ENCODE results near the gene SETD3. TPM values are rescaled to one million over a fixed set of nuclear protein-coding genes. Genes with fewer than 3 reads are reported as not detected.

The SETD3 gene
- total and polyA plus RNA-seq, 2 of the 8 experiments (the other 6 are each of a cell fraction or from before 2014, with no cell fraction given), result 24.0 to 64.0 TPM

GRCh38 chr14:99510556-99511139, 30.0 kb upstream of the SETD3 start:
- peaks cover 22 to 47% (median 27%) of the 10 kb centered on the region in 4 experiments for H3K36me3 ChIP-seq (ENCODE audit: control insufficient read depth in 2 of 4, insufficient read depth in 4 of 4, low read length in 3 of 4)
- CTCF ChIA-PET (ENCODE audit: partially characterized antibody), result interaction anchor here (0.5 to 1.0 kb wide), 4 partner anchors 14 to 388 kb away, joined by 3 read pairs; no protein-coding TSS in a partner anchor
- TF ChIP-seq NANOG (IDR thresholded peaks at IDR 0.05; ENCODE audit: insufficient read depth, low read depth, low read length, poor library complexity, severe bottlenecking) (no peak), SIX5 (IDR thresholded peaks at IDR 0.05; ENCODE audit: low read depth, low read length) (no peak), SP1 (IDR thresholded peaks at IDR 0.05; ENCODE audit: low read depth, low read length) (no peak), POLR2AphosphoS5 (IDR thresholded peaks at IDR 0.05; ENCODE audit: low read depth, low read length) (no peak), CTBP2 (IDR thresholded peaks at IDR 0.05; ENCODE audit: borderline replicate concordance, insufficient read depth, insufficient read length, low read length) (no peak), YY1 (IDR thresholded peaks at IDR 0.05; ENCODE audit: low read depth, low read length) (no peak), FOSL1 (IDR thresholded peaks at IDR 0.05; ENCODE audit: insufficient read depth, low read depth, low read length) (no peak), RNF2 (IDR thresholded peaks at IDR 0.05; ENCODE audit: borderline replicate concordance, low read depth, low read length, missing control alignments, poor library complexity, severe bottlenecking) (no peak), E2F6 (IDR thresholded peaks at IDR 0.05) (no peak), SUZ12 (IDR thresholded peaks at IDR 0.05; ENCODE audit: low read length) (no peak), SP2 (IDR thresholded peaks at IDR 0.05; ENCODE audit: low read length) (no peak), TBP (IDR thresholded peaks at IDR 0.05; ENCODE audit: low read depth, low read length) (no peak), BRCA1 (IDR thresholded peaks at IDR 0.05; ENCODE audit: low read depth, low read length) (no peak)

More at GRCh38 chr14:99510556-99511139, 30.0 kb upstream of the SETD3 start:
- Histone ChIP-seq H2BK5ac (ENCODE audit: low read depth, low read length) (no peak overlapping the region), H3K79me1 (ENCODE audit: low read depth, low read length) (no peaks in the 10 kb centered on the region; the same call in none of the 2 replicates), H3K18ac (ENCODE audit: extremely low read depth, low read length) (no peak overlapping the region), H3K56ac (replicated peaks; ENCODE audit: insufficient read length, low read depth, low read length) (no peak overlapping the region), H4K5ac (ENCODE audit: insufficient read length, low read depth, low read length) (no peak overlapping the region), H3K9ac (replicated peaks in 1 of 4; ENCODE audit: extremely low read depth in 1 of 4, low read depth in 3 of 4, low read length in 3 of 4) (no peak overlapping the region), H4K8ac (ENCODE audit: extremely low read depth, insufficient read depth, low read length) (no peak overlapping the region), H3K23ac (ENCODE audit: insufficient read length) (no peak overlapping the region), H3K79me2 (ENCODE audit: control insufficient read depth in 1 of 2, insufficient read depth in 2 of 2, low read length in 2 of 2) (no peaks in the 10 kb centered on the region), H2BK120ac (replicated peaks; ENCODE audit: low read depth, low read length) (no peak overlapping the region), H3K4me1 (replicated peaks in 1 of 4; ENCODE audit: control insufficient read depth in 3 of 4, insufficient read depth in 4 of 4, low read length in 3 of 4) (peaks cover 0 to 9% (median 3%) of the 10 kb centered on the region in 4 experiments; a peak in 3 of 7 replicates), H2AK5ac (ENCODE audit: low read depth, low read length) (no peak overlapping the region), H3K27ac (ENCODE audit: low read depth, low read length) (no peak overlapping the region), H2AFZ (ENCODE audit: low read length) (no peak overlapping the region), H2BK20ac (ENCODE audit: low read length) (no peak overlapping the region), H3K23me2 (ENCODE audit: low read depth, low read length) (no peaks in the 10 kb centered on the region), H3K4me3 (ENCODE audit: extremely low read depth in 1 of 4, insufficient read depth in 2 of 4, low read depth in 3 of 4, low read length in 4 of 4) (no peak overlapping the region), H3K4me2 (ENCODE audit: insufficient read depth in 1 of 2, low read depth in 2 of 2, low read length in 2 of 2) (no peak overlapping the region), H4K20me1 (replicated peaks in 1 of 2; ENCODE audit: control insufficient read depth in 1 of 2, insufficient read depth in 2 of 2, low read length in 2 of 2) (peaks cover 2 to 7% of the 10 kb centered on the region in 2 experiments), H3K4ac (replicated peaks; ENCODE audit: insufficient read length, low read depth, low read length) (no peak overlapping the region), H2BK12ac (ENCODE audit: low read depth, low read length) (no peak overlapping the region), H3K27me3 (replicated peaks in 1 of 4; ENCODE audit: control insufficient read depth in 3 of 4, extremely low read depth in 1 of 4, insufficient read depth in 3 of 4, low read length in 3 of 4) (no peaks in the 10 kb centered on the region; a peak in 1 of 7 replicates), H3K14ac (ENCODE audit: insufficient read length) (no peak overlapping the region), H3K9me3 (ENCODE audit: insufficient read depth in 2 of 2, low read depth in 1 of 2, low read length in 1 of 2) (no peaks in the 10 kb centered on the region), H4K91ac (replicated peaks; ENCODE audit: insufficient read length, low read length) (no peak overlapping the region), H2BK15ac (ENCODE audit: low read length) (no peak overlapping the region)
- POLR2A ChIA-PET (ENCODE audit: partially characterized antibody), result interaction anchor here (2.1 kb wide), 1 partner anchor 112 kb away, joined by 5 read pairs; no protein-coding TSS in a partner anchor
- 71% methylated on average over 9 of the region's 15 CpGs; no CpG with 5 or more reads in 1 of the 2 experiments for WGBS, 2 experiments (ENCODE audit: extremely low coverage in 1 of 2, insufficient coverage in 1 of 2, insufficient read length in 1 of 2, insufficient replicate concordance in 2 of 2, low coverage in 1 of 2, low lambda C conversion rate in 2 of 2, missing lambda C conversion rate in 1 of 2)
- no peak for DNase-seq (ENCODE audit: low read depth in 1 of 2, low spot score in 2 of 2)
- FAIRE-seq, result no peak

Data from H1 (cell line).